ENCODE data around the gene DDX41. TPM values are rescaled to one million over a fixed set of nuclear protein-coding genes. Genes with fewer than 3 reads are reported as not detected.

DDX41 gene
- total and polyA plus RNA-seq, 10 of the 15 experiments (the other 5 are each of a cell fraction or from before 2014, with no cell fraction given): 32.7 to 215 (median 93.6) TPM

DNA sequence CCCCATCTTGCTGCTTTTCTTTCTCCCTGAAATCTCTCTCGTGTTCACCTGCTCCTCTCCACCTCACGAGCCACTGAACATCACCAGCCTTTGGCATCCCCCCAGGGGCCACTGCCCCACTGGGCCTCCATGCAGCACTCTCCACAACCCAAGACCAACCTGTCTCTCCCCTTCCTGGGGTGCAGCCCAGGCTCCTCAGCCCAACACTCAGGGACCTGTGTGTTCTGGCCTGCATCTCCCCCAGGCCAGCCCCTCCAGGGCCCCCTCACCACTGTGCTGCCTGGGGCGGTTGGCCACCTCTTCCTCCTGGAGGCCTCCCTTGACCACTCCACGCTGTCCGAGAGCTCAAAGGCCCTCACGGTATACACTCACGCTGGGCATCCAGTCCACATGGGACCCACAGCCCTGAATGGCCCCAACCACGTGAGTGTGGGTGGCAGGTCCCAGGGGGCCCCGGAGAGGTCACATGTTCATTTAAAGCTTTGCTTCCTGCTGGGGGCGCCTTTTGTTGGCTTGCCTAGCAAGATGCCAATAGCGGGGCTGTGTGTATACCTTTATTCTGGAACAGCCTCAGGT, 6.7 kb downstream of the DDX41 start (continued):
- TF ChIP-seq, protein P1, sequence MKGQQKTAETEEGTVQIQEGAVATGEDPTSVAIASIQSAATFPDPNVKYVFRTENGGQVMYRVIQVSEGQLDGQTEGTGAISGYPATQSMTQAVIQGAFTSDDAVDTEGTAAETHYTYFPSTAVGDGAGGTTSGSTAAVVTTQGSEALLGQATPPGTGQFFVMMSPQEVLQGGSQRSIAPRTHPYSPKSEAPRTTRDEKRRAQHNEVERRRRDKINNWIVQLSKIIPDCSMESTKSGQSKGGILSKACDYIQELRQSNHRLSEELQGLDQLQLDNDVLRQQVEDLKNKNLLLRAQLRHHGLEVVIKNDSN (IDR thresholded peaks at IDR 0.05; ENCODE audit: borderline replicate concordance, extremely low read length, insufficient read depth, low read depth, low read length): no peak
- no peak; the same call in none of the 2 replicates for TF ChIP-seq POLR2AphosphoS5 (IDR thresholded peaks at IDR 0.05; ENCODE audit: low read length)
- TF ChIP-seq, protein P2, sequence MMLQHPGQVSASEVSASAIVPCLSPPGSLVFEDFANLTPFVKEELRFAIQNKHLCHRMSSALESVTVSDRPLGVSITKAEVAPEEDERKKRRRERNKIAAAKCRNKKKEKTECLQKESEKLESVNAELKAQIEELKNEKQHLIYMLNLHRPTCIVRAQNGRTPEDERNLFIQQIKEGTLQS (IDR thresholded peaks at IDR 0.05; ENCODE audit: borderline replicate concordance, extremely low read depth, low read depth, low read length): peak; percentile 76; the same call in 1 of the 2 replicates
- TF ChIP-seq, protein P3, sequence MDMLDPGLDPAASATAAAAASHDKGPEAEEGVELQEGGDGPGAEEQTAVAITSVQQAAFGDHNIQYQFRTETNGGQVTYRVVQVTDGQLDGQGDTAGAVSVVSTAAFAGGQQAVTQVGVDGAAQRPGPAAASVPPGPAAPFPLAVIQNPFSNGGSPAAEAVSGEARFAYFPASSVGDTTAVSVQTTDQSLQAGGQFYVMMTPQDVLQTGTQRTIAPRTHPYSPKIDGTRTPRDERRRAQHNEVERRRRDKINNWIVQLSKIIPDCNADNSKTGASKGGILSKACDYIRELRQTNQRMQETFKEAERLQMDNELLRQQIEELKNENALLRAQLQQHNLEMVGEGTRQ (IDR thresholded peaks at IDR 0.05; ENCODE audit: borderline replicate concordance, low read depth, low read length): peak; percentile 85

DNA sequence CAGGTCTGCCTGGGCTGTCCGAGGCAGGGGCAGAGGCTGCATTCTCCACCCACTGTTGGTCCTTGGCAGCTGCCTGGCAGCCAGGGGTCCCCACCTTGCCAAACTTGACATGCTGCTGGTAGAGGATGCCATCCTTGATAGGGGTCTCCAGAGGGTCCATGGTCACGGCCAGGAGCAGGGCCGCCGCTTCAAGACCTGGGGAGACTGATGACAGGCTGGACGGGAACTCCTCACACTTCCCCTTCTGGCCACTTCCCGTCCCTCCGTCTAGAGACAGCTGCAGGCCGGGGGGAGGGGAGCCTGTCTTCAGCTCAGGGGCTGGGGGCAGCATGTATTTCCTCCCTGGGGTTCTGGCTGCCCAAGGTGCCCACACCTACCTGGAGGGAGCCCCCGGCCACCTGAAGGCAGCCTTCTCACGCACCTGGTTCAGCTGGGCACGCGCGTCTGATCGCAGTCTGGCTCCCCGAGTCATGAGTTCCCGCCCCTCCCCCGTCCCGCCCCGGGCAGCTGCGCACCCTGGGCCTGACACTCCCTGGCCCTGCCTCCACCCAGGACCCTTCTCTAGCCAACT, 7.3 kb downstream of the DDX41 start, which contains the start of gene DOK3:
Gene DOK3, minus strand, starts transcription at position 446 of the 571 bp plus-strand sequence. Its CDS starts 286 bp downstream, at position 160.
- peak; percentile 59 for FAIRE-seq
- H3K4me3 ChIP-seq: peak within 1 kb of the TSS; percentile 87
- TF ChIP-seq ZZZ3 (IDR thresholded peaks at IDR 0.05; ENCODE audit: control insufficient read depth, insufficient read length, low read depth): no peak
- TF ChIP-seq TCF3 (IDR thresholded peaks at IDR 0.05; ENCODE audit: borderline replicate concordance, insufficient read depth, low read depth, low read length): peak; percentile 81; the same call in 1 of the 2 replicates
- no peak for TF ChIP-seq SMC3 (IDR thresholded peaks at IDR 0.05; ENCODE audit: borderline replicate concordance, low read length)
- 0 out of 3 replicates have a peak, but pooled peaks of 1 of the 2 experiments have one; percentile 12 for TF ChIP-seq EGR1 (IDR thresholded peaks at IDR 0.05; ENCODE audit: borderline replicate concordance in 1 of 2, low read depth in 2 of 2, low read length in 2 of 2)
- TF ChIP-seq IKZF1 (conservative IDR thresholded peaks at IDR 0.05): 0 out of 2 replicates have a peak, but pooled peaks have one; percentile 13
- TF ChIP-seq, protein P4, sequence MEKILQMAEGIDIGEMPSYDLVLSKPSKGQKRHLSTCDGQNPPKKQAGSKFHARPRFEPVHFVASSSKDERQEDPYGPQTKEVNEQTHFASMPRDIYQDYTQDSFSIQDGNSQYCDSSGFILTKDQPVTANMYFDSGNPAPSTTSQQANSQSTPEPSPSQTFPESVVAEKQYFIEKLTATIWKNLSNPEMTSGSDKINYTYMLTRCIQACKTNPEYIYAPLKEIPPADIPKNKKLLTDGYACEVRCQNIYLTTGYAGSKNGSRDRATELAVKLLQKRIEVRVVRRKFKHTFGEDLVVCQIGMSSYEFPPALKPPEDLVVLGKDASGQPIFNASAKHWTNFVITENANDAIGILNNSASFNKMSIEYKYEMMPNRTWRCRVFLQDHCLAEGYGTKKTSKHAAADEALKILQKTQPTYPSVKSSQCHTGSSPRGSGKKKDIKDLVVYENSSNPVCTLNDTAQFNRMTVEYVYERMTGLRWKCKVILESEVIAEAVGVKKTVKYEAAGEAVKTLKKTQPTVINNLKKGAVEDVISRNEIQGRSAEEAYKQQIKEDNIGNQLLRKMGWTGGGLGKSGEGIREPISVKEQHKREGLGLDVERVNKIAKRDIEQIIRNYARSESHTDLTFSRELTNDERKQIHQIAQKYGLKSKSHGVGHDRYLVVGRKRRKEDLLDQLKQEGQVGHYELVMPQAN (conservative IDR thresholded peaks at IDR 0.05): peak; percentile 43
- TF ChIP-seq, protein P5, sequence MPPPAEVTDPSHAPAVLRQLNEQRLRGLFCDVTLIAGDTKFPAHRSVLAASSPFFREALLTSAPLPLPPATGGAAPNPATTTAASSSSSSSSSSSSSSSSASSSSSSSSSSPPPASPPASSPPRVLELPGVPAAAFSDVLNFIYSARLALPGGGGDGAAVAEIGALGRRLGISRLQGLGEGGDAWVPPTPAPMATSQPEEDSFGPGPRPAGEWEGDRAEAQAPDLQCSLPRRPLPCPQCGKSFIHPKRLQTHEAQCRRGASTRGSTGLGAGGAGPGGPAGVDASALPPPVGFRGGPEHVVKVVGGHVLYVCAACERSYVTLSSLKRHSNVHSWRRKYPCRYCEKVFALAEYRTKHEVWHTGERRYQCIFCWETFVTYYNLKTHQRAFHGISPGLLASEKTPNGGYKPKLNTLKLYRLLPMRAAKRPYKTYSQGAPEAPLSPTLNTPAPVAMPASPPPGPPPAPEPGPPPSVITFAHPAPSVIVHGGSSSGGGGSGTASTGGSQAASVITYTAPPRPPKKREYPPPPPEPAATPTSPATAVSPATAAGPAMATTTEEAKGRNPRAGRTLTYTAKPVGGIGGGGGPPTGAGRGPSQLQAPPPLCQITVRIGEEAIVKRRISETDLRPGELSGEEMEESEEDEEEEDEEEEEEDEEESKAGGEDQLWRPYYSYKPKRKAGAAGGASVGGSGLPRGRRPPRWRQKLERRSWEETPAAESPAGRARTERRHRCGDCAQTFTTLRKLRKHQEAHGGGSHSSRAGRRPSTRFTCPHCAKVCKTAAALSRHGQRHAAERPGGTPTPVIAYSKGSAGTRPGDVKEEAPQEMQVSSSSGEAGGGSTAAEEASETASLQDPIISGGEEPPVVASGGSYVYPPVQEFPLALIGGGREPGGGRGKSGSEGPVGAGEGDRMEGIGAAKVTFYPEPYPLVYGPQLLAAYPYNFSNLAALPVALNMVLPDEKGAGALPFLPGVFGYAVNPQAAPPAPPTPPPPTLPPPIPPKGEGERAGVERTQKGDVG (CRISPR knock-in tag; IDR thresholded peaks at IDR 0.05): no peak

More for the DNA sequence above, 7.3 kb downstream of the DDX41 start, which contains the start of gene DOK3:
- Histone ChIP-seq H3K79me2 (ENCODE audit: control insufficient read depth, insufficient read depth, low read length) (peaks cover 35% of the 10 kb centered on the region), H3K36me3 (ENCODE audit: control insufficient read depth in 2 of 2, insufficient read depth in 2 of 2, low read length in 1 of 2) (peaks cover 10 to 38% of the 10 kb centered on the region in 2 experiments; a peak in 3 of 4 replicates), H4K20me1 (ENCODE audit: control insufficient read depth, insufficient read depth) (no peaks in the 10 kb centered on the region), H2AFZ (ENCODE audit: control insufficient read depth, low read depth, low read length) (peak within 1 kb of the TSS; percentile 69), H3K9ac (ENCODE audit: control insufficient read depth, insufficient read depth, low read length) (peak within 1 kb of the TSS; percentile 90), H3K4me2 (ENCODE audit: control insufficient read depth, insufficient read depth) (peak within 1 kb of the TSS; percentile 97), H3K27ac (ENCODE audit: control insufficient read depth, insufficient read depth) (peak within 1 kb of the TSS; percentile 87), H3K9me3 (replicated peaks; ENCODE audit: control insufficient read depth, insufficient read depth, low read length) (no peaks in the 10 kb centered on the region), H3K27me3 (replicated peaks in 1 of 2; ENCODE audit: control insufficient read depth in 2 of 2, insufficient read depth in 2 of 2, low read length in 1 of 2) (no peaks in the 10 kb centered on the region), H3K4me1 (ENCODE audit: control insufficient read depth, insufficient read depth, low read length) (peaks cover 37% of the 10 kb centered on the region)
- ATAC-seq (peak; percentile 63), DNase-seq (ENCODE audit: low read depth, low spot score) (no peak)
- WGBS (ENCODE audit: insufficient coverage, insufficient replicate concordance, low lambda C conversion rate, missing lambda C conversion rate): 4% methylated on average over 16 of the region's 20 CpGs
- intact Hi-C loops (cut with micrococcal nuclease; ENCODE audit: unreplicated experiment): loop anchor here (5.0 to 10.0 kb wide), 2 partner anchors 93 to 395 kb away; partner anchors contain the start of gene B4GALT7
- ChIA-PET RAD21 (ENCODE audit: unreplicated experiment) (interaction anchor here (0.6 to 3.4 kb wide), 18 partner anchors 8 to 129 kb away, joined by 3 to 17 read pairs (median 4); partner anchors contain the start of genes GRK6, PDLIM7 and TMED9), CTCF (interaction anchor here (0.7 to 6.2 kb wide), 12 partner anchors 8 to 396 kb away, joined by 3 to 38 read pairs (median 11); partner anchors contain the start of genes PDLIM7, RGS14 and TMED9), POLR2A (interaction anchor here (0.6 to 3.5 kb wide), 16 partner anchors 8 to 825 kb away, joined by 3 to 19 read pairs (median 4); partner anchors contain the start of genes DDX41, GRK6, LMAN2 and PDLIM7), SMC1A (ENCODE audit: uncharacterized antibody, unreplicated experiment) (interaction anchor here (0.6 to 2.4 kb wide), 9 partner anchors 7 to 199 kb away, joined by 3 to 10 read pairs (median 5); partner anchors contain the start of gene PDLIM7)
- in situ Hi-C loops (cut with MboI): no loop called here
- no TSS peak for BruUV-seq (replicated peaks)

Measured in GM12878 (cell line).